Activated CD8-positive, alpha-beta memory T cell treated with anti-CD3 and anti-CD28 coated beads, Interleukin-2, amount 50 U/mL, for 4 hours (primary cell): ENCODE data around the gene TMEM247.

ENCODE experiments used
- DNase-seq: peaks from one replicate; pipeline ENCODE4 v3.0.0-alpha.2; 2020

Gene TMEM247

GRCh38 chr2:46479265-46479664 is at the start of gene TMEM247:
TSS of gene TMEM247 (plus strand) at chr2:46479565.
- DNase-seq = no peak

GRCh38 chr2:46430413-46430812 is 49.0 kb upstream of the TMEM247 start:
- DNase-seq = no peak

- DNase-seq = no peak
Measured at GRCh38 chr2:46430992-46431391, 48.4 kb upstream of the TMEM247 start.

- DNase-seq = no peak
Measured at GRCh38 chr2:46431481-46432235, 47.7 kb upstream of the TMEM247 start.

- DNase-seq = no peak
Measured at GRCh38 chr2:46434851-46435273, 44.5 kb upstream of the TMEM247 start.

- no peak for DNase-seq
Measured at GRCh38 chr2:46435353-46435752, 44.0 kb upstream of the TMEM247 start.

- DNase-seq = no peak
Measured at GRCh38 chr2:46435796-46436360, 43.5 kb upstream of the TMEM247 start.

GRCh38 chr2:46436800-46437199 is 42.6 kb upstream of the TMEM247 start:
- no peak for DNase-seq

GRCh38 chr2:46438102-46438501 is 41.3 kb upstream of the TMEM247 start:
- no peak for DNase-seq

GRCh38 chr2:46438794-46439193 is 40.6 kb upstream of the TMEM247 start:
- DNase-seq = no peak

GRCh38 chr2:46439582-46439981 is 39.8 kb upstream of the TMEM247 start:
- DNase-seq = no peak

- no peak for DNase-seq
Measured at GRCh38 chr2:46441838-46442712, 37.3 kb upstream of the TMEM247 start.

- no peak for DNase-seq
Measured at GRCh38 chr2:46444732-46445131, 34.6 kb upstream of the TMEM247 start.

GRCh38 chr2:46445556-46445955 is 33.8 kb upstream of the TMEM247 start:
- no peak for DNase-seq

- DNase-seq = no peak
Measured at GRCh38 chr2:46446871-46447568, 32.3 kb upstream of the TMEM247 start.

GRCh38 chr2:46447649-46448048 is 31.7 kb upstream of the TMEM247 start:
- no peak for DNase-seq

- no peak for DNase-seq
Measured at GRCh38 chr2:46448111-46448510, 31.3 kb upstream of the TMEM247 start.

GRCh38 chr2:46448641-46449040 is 30.7 kb upstream of the TMEM247 start:
- DNase-seq = no peak

- DNase-seq = no peak
Measured at GRCh38 chr2:46449700-46450099, 29.7 kb upstream of the TMEM247 start.

- DNase-seq = no peak
Measured at GRCh38 chr2:46451131-46451711, 28.1 kb upstream of the TMEM247 start.

GRCh38 chr2:46456789-46457188 is 22.6 kb upstream of the TMEM247 start:
- DNase-seq = no peak

GRCh38 chr2:46458763-46459500 is 20.4 kb upstream of the TMEM247 start:
- DNase-seq = no peak
